GM04503 (cell line): Measurements from ENCODE around the gene GXYLT2.

Experiments
- DNase-seq: peaks from one replicate; pipeline ENCODE4 v3.0.0-alpha.2; 2012; ENCODE audit warnings: low read depth

Gene GXYLT2, protein sequence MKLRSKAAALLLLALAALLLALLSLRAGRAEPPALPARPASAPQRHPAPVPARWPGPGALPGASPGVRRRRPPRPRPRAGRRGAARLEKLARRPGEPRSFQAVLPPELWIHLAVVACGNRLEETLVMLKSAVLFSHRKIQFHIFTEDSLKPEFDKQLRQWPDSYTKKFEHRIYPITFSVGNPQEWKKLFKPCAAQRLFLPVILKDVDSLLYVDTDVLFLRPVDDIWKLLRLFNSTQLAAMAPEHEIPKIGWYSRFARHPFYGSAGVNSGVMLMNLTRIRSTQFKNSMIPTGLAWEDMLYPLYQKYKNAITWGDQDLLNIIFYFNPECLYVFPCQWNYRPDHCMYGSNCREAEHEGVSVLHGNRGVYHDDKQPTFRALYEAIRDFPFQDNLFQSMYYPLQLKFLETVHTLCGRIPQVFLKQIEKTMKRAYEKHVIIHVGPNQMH

DNA sequence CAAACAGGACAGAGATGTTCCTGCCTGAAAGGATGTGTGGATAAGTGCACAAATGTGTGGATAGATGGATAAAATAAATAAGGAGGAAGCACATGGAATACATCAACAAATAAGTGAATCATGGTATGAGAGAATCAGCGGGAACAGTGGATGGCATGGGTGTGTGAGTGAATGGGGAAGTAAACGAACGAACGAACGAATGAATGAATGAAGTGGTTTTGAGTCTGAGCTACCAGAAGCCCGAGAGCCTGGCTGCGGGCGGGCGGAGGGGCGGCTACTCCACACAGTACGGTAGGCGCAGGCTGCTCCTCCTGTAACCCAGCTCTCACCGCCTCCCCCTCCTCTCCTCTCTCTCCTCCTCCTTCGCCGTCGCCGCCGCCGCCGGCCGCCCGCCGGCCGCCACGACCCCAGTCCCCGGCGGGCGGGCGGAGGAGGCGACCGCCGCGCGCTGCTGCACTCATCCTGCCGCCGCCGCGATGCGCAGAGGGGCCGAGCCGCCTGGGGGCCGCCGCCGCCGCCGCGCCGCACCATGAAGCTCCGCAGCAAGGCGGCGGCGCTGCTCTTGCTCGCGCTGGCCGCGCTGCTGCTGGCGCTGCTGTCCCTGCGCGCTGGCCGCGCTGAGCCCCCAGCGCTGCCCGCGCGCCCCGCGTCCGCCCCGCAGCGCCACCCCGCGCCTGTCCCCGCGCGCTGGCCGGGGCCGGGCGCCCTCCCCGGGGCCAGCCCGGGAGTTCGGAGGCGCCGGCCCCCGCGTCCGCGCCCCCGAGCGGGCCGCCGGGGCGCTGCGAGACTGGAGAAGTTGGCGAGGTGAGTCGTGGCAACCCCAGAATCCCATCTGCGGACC is at the start of gene GXYLT2:
GXYLT2 (plus strand) TSS at position 342 of the 841 bp plus-strand sequence; CDS start at position 530, 188 bp downstream.
- DNase-seq = no peak

DNA sequence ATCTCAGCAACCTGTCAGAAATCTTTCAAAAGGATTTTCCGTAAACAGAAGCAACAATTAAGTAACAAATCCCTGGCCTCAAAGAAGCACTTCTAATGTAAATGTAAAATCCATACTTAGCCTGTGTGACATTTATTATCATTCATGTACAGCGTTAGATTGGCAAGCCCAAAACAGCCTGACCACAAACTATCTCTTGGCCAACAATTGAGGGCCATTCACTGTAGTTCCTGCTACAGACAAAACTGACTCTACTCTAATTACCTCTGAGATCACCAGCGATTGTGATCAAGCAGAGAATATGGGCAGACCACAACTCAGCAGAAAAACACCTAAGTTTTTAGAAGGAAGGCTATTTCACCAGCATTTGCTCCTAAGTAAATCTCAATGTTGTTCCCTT is 48.8 kb upstream of the GXYLT2 start:
- DNase-seq = no peak

DNA sequence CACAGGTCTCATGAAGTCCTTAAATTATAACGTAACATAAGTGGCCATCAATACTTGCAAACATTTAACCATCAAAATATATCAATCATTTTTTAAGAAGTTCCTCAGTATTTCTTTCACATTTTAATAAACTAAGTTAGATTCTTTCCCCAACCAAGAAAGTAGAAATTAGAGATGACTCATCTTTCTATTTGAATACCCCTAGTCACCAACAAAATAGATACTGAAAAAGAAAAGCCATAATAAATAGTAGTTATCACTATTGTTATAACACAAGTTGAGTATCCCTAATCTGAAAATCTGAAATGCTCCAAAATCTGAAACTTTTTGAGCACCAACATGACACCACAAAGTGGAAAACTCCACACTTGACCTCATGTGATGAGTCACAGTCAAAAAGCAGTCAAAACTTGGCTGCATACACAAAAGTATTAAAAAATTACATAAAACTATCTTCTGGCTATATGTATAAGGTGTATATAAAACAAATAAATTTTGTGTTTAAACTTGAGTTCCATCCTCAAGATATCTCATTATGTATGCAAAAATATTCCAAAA is 43.3 kb upstream of the GXYLT2 start:
- no peak for DNase-seq

DNA sequence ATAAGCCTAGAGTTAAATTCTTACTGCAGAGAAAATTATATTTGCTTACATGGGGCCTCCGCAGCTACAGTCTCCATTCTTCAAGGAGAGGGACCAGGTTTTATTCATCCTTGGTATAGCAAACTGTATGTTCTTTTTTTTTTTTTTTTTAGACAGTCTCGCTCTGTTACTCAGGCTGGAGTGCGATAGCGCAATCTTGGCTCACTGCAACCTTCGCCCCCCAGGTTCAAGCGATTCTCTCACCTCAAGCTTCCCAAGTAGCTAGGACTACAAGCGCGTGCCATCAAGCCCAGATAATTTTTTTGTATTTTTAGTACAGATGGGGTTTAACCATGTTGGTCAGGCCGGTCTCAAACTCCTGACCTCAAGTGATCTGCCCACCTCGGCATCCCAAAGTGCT is 41.7 kb upstream of the GXYLT2 start:
- DNase-seq = no peak

DNA sequence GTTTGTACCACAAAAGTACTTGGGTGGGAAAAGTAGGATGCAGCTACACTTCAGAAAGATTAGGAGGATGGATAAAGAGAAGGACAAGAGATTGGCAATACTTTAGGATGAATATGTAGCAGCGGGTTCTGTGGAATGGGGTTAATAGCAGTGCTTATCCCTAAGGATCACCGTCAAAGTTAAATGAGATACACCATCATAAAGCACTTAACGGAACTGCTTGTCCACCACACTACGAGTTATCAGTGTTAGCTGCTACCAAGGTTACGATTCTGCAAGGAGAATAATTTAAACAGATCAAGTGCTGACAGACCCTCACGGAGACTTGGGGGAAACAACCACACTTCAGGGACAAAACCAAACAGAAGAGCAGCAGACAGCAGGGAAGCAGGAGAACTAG is 40.6 kb upstream of the GXYLT2 start:
- DNase-seq = no peak

- DNase-seq = peak; percentile 72
Observed at GRCh38 chr3:72847751-72848702, 39.8 kb upstream of the GXYLT2 start, which contains the start of gene SHQ1. TSS of gene SHQ1 (minus strand) at chr3:72848445. CDS start at chr3:72848340, 105 bp downstream.

GRCh38 chr3:72848703-72849081 is 39.2 kb upstream of the GXYLT2 start:
- DNase-seq = no peak

GRCh38 chr3:72855001-72855400 is 32.8 kb upstream of the GXYLT2 start:
- DNase-seq = no peak

- DNase-seq = no peak
Observed at GRCh38 chr3:72860053-72860452, 27.8 kb upstream of the GXYLT2 start.

- DNase-seq = no peak
Observed at GRCh38 chr3:72860846-72861245, 27.0 kb upstream of the GXYLT2 start.

- DNase-seq = no peak
Observed at GRCh38 chr3:72862314-72863090, 25.3 kb upstream of the GXYLT2 start.

- DNase-seq = peak; percentile 69
Observed at GRCh38 chr3:72872183-72872582, 15.7 kb upstream of the GXYLT2 start.

GRCh38 chr3:72887343-72887704 is 522 bp upstream of the GXYLT2 start:
- DNase-seq = no peak

GRCh38 chr3:72888546-72889309 is 882 bp downstream of the GXYLT2 start:
- no peak for DNase-seq

DNA sequence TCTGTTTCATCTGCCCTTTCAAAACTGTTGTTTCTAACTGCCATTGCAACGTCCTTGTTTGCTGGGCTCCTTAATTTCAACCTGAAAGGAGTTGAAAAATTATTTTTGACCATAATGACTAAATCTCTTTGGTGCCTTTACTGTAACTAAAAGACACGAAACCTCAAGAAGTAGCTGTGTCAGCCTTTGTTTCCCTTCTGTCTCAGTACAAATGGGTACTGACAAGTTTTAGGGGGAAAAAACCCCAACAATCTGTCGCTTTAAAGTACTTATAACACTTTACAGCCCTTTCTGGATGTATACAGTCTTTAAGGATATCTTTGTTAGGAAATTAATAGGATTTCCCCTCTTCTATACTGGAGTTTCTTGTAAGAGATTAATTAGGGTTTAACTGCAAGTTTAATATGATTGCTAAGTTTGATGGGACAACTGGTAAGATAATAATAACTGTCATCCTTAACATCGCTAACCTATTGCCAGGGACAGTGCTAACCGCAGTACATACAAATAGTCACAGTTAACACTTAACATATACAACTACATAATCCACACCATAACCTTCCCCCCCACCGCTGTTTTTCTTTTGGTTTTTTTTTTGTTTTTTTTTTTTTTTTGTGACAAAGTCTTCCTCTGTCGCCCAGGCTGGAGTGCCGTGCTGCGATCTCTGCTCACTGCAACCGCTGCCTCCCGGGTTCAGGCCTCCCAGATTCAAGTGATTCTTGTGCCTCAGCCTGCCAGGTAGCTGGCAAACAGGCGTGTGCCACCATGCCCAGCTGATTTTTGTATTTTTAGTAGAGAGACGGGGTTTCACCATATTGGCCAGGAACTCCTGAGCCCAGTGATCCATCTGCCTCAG is 1.7 kb downstream of the GXYLT2 start:
- no peak for DNase-seq

- DNase-seq = no peak
Observed at GRCh38 chr3:72890166-72890925, 2.5 kb downstream of the GXYLT2 start.

- DNase-seq = peak; percentile 94
Observed at GRCh38 chr3:72891053-72891855, 3.4 kb downstream of the GXYLT2 start.
